Tibial nerve (tissue), 3 donors: ENCODE measurements around the gene MED15.

Experiments
- CTCF ChIP-seq, 5 experiments: fragments of 200-600 bp in 3 of 5; fragments of 450-650 bp in 2 of 5; sonication (generic) in 3 of 5; IDR thresholded peaks; one replicate each; pipeline ENCODE4 v1.5.1; 2016 to 2019; ENCODE audit warnings: antibody characterized with exemption in 5 of 5, mild to moderate bottlenecking in 3 of 5, moderate library complexity in 2 of 5
- POLR2A ChIP-seq, 2 donors: fragments of 450-650 bp; IDR thresholded peaks; one replicate each; pipeline ENCODE4 v1.6.1; 2017; ENCODE audit warnings: antibody characterized with exemption in 2 of 2, mild to moderate bottlenecking in 2 of 2, moderate library complexity in 2 of 2

- no peak for TF ChIP-seq CTCF (IDR thresholded peaks at IDR 0.05)
- TF ChIP-seq POLR2A (IDR thresholded peaks at IDR 0.05) = no peak
These were observed 9.0 kb downstream of the MED15 start for GRCh38 chr22:20516399-20516798.
